ENCODE measurements around the gene ABCB9. TPM values are rescaled to one million over a fixed set of nuclear protein-coding genes. Genes with fewer than 3 reads are reported as not detected.
A peak's percentile ranks its signal among the peaks of the same experiment; 100 is the strongest.

Gene ABCB9
- total and polyA plus RNA-seq, 2 of the 8 experiments (the other 6 are each of a cell fraction or from before 2014, with no cell fraction given): 3.8 to 8.0 TPM

DNA sequence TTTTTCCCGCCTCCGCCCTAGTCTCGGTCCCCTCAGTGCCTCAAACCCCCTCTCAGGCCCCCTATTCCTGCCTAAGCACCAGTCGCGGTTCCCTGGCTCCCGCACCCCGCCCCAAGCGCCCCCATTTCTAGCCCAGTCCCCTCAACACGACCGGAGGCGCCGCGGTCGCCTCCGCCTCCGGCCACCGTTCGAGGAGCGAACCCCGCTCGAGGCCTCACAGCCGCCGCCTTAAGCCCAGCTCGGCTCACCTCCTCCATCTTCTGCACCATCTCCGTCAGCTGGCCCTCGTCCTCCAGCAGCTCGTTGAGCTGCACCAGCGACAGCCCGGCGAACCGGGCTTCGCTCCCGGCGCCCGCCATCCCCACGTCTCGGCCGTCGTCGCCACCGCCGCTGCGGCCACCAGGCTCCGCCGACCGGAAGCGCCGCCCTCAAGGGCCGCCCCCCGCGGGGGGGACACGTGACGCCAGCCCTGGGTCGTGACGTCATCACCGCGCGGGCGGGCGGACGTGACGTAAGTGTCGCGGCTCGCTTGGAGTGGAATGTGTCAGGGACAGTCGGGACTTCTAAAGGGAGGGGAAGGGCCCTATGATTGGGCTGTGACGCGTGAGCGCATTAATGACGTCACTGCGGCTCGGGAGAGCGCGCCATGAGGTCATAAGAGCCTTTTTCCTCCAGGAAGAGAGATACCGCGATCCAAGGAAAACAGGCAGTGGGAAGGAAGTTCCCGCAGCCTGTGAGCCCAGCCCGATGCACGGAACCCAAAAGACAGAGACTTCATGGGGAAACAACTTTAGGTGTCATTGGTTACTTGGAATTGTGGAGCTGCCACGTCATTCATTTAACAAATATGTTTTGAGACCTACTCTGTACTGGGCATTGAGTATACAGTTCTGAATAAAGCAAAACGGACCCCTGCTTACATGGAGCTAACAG is 70.3 kb downstream of the ABCB9 start, which contains the start of gene VPS37B (continued):
- TF ChIP-seq, protein P1, sequence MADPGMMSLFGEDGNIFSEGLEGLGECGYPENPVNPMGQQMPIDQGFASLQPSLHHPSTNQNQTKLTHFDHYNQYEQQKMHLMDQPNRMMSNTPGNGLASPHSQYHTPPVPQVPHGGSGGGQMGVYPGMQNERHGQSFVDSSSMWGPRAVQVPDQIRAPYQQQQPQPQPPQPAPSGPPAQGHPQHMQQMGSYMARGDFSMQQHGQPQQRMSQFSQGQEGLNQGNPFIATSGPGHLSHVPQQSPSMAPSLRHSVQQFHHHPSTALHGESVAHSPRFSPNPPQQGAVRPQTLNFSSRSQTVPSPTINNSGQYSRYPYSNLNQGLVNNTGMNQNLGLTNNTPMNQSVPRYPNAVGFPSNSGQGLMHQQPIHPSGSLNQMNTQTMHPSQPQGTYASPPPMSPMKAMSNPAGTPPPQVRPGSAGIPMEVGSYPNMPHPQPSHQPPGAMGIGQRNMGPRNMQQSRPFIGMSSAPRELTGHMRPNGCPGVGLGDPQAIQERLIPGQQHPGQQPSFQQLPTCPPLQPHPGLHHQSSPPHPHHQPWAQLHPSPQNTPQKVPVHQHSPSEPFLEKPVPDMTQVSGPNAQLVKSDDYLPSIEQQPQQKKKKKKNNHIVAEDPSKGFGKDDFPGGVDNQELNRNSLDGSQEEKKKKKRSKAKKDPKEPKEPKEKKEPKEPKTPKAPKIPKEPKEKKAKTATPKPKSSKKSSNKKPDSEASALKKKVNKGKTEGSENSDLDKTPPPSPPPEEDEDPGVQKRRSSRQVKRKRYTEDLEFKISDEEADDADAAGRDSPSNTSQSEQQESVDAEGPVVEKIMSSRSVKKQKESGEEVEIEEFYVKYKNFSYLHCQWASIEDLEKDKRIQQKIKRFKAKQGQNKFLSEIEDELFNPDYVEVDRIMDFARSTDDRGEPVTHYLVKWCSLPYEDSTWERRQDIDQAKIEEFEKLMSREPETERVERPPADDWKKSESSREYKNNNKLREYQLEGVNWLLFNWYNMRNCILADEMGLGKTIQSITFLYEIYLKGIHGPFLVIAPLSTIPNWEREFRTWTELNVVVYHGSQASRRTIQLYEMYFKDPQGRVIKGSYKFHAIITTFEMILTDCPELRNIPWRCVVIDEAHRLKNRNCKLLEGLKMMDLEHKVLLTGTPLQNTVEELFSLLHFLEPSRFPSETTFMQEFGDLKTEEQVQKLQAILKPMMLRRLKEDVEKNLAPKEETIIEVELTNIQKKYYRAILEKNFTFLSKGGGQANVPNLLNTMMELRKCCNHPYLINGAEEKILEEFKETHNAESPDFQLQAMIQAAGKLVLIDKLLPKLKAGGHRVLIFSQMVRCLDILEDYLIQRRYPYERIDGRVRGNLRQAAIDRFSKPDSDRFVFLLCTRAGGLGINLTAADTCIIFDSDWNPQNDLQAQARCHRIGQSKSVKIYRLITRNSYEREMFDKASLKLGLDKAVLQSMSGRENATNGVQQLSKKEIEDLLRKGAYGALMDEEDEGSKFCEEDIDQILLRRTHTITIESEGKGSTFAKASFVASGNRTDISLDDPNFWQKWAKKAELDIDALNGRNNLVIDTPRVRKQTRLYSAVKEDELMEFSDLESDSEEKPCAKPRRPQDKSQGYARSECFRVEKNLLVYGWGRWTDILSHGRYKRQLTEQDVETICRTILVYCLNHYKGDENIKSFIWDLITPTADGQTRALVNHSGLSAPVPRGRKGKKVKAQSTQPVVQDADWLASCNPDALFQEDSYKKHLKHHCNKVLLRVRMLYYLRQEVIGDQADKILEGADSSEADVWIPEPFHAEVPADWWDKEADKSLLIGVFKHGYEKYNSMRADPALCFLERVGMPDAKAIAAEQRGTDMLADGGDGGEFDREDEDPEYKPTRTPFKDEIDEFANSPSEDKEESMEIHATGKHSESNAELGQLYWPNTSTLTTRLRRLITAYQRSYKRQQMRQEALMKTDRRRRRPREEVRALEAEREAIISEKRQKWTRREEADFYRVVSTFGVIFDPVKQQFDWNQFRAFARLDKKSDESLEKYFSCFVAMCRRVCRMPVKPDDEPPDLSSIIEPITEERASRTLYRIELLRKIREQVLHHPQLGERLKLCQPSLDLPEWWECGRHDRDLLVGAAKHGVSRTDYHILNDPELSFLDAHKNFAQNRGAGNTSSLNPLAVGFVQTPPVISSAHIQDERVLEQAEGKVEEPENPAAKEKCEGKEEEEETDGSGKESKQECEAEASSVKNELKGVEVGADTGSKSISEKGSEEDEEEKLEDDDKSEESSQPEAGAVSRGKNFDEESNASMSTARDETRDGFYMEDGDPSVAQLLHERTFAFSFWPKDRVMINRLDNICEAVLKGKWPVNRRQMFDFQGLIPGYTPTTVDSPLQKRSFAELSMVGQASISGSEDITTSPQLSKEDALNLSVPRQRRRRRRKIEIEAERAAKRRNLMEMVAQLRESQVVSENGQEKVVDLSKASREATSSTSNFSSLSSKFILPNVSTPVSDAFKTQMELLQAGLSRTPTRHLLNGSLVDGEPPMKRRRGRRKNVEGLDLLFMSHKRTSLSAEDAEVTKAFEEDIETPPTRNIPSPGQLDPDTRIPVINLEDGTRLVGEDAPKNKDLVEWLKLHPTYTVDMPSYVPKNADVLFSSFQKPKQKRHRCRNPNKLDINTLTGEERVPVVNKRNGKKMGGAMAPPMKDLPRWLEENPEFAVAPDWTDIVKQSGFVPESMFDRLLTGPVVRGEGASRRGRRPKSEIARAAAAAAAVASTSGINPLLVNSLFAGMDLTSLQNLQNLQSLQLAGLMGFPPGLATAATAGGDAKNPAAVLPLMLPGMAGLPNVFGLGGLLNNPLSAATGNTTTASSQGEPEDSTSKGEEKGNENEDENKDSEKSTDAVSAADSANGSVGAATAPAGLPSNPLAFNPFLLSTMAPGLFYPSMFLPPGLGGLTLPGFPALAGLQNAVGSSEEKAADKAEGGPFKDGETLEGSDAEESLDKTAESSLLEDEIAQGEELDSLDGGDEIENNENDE (IDR thresholded peaks at IDR 0.05; ENCODE audit: insufficient replicate concordance, low read length): no peak
- TF ChIP-seq, protein P2, sequence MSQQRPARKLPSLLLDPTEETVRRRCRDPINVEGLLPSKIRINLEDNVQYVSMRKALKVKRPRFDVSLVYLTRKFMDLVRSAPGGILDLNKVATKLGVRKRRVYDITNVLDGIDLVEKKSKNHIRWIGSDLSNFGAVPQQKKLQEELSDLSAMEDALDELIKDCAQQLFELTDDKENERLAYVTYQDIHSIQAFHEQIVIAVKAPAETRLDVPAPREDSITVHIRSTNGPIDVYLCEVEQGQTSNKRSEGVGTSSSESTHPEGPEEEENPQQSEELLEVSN (IDR thresholded peaks at IDR 0.05): peak; percentile 77
- TF ChIP-seq EP300 (IDR thresholded peaks at IDR 0.05; ENCODE audit: borderline replicate concordance in 1 of 2, low read depth in 2 of 2, low read length in 2 of 2) (no peak), RBBP5 (IDR thresholded peaks at IDR 0.05; ENCODE audit: borderline replicate concordance, low read depth, low read length) (peak; percentile 77; the same call in 1 of the 2 replicates), GTF2F1 (IDR thresholded peaks at IDR 0.05; ENCODE audit: borderline replicate concordance, low read depth, low read length) (0 out of 2 replicates have a peak, but pooled peaks have one; percentile 23), KDM4A (IDR thresholded peaks at IDR 0.05; ENCODE audit: low read depth, low read length, severe bottlenecking) (peak; percentile 89), FOSL1 (IDR thresholded peaks at IDR 0.05; ENCODE audit: insufficient read depth, low read depth, low read length) (no peak)

Data from H1 (cell line).